ENCODE data around the gene ROBO2.
A peak's percentile ranks its signal among the peaks of the same experiment; 100 is the strongest.

DNA sequence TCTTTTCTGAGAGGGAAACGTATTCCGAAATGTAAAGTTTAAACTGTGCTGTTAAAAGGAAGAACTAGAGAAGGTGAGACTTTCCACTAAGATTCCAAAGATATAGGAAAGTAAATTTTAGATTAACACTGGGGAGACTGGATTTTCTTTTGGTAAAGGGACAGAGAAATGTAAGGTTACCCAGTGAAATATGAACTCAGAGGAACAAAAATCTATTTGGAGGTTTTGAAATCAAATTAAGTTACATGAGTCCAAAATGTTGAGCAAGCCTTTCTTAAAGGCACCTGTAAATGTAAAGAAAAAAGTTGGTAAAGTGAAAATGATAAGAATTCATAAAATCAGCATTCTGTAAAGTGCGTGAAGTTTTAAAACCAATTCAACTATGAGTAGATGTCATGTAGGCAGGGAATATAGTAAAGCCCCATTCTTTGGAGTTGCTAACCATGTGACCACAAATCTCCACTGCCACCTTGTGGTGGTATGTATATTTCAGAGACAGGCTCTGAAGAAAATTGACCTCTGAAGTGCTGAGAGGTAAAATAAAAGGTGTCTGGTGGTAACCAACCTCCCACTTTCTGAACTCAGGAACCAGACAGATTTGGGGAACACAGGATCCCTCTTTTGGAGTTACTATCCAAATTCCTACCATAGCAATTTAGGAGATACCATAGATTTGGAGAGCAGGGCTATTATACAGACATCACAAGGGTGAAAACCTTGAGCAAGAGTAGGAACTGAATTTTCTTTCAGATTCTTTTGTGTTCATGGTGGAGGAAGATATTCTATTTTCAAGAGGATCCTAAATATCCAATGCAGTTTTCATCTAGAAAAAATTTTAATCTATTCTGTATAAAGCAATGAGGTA lies 215.3 kb downstream of the ROBO2 start:
- TF ChIP-seq POLR2AphosphoS5 (IDR thresholded peaks at IDR 0.05), result no peak
- TF ChIP-seq, protein P1, sequence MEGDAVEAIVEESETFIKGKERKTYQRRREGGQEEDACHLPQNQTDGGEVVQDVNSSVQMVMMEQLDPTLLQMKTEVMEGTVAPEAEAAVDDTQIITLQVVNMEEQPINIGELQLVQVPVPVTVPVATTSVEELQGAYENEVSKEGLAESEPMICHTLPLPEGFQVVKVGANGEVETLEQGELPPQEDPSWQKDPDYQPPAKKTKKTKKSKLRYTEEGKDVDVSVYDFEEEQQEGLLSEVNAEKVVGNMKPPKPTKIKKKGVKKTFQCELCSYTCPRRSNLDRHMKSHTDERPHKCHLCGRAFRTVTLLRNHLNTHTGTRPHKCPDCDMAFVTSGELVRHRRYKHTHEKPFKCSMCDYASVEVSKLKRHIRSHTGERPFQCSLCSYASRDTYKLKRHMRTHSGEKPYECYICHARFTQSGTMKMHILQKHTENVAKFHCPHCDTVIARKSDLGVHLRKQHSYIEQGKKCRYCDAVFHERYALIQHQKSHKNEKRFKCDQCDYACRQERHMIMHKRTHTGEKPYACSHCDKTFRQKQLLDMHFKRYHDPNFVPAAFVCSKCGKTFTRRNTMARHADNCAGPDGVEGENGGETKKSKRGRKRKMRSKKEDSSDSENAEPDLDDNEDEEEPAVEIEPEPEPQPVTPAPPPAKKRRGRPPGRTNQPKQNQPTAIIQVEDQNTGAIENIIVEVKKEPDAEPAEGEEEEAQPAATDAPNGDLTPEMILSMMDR (IDR thresholded peaks at IDR 0.05 in 8 of 11, conservative IDR thresholded peaks at IDR 0.05 in 3 of 11), result peak in 8 of 11 experiments; percentile 27 to 61 (median 46)
- no peak for TF ChIP-seq POLR2A (IDR thresholded peaks at IDR 0.05)
